Measurements from ENCODE around the gene SMC1A. TPM values are rescaled to one million over a fixed set of nuclear protein-coding genes. Genes with fewer than 3 reads are reported as not detected.

Gene SMC1A
- total RNA-seq, 1 donor from 2014 or later = 56.7 TPM

- H3K27me3 Mint-ChIP-seq (ENCODE audit: unreplicated experiment) = peaks cover 4% of the 10 kb centered on the region
- no peak overlapping the region for H3K27ac Mint-ChIP-seq (ENCODE audit: unreplicated experiment)
- TF ChIP-seq, protein P1, sequence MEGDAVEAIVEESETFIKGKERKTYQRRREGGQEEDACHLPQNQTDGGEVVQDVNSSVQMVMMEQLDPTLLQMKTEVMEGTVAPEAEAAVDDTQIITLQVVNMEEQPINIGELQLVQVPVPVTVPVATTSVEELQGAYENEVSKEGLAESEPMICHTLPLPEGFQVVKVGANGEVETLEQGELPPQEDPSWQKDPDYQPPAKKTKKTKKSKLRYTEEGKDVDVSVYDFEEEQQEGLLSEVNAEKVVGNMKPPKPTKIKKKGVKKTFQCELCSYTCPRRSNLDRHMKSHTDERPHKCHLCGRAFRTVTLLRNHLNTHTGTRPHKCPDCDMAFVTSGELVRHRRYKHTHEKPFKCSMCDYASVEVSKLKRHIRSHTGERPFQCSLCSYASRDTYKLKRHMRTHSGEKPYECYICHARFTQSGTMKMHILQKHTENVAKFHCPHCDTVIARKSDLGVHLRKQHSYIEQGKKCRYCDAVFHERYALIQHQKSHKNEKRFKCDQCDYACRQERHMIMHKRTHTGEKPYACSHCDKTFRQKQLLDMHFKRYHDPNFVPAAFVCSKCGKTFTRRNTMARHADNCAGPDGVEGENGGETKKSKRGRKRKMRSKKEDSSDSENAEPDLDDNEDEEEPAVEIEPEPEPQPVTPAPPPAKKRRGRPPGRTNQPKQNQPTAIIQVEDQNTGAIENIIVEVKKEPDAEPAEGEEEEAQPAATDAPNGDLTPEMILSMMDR (IDR thresholded peaks at IDR 0.05) = no peak
- H3K4me1 Mint-ChIP-seq (ENCODE audit: unreplicated experiment) = peaks cover 22% of the 10 kb centered on the region
- H3K9me3 Mint-ChIP-seq (ENCODE audit: unreplicated experiment) = peaks cover 16% of the 10 kb centered on the region
- DNase-seq (ENCODE audit: extremely low spot score, unreplicated experiment) = no peak
- H3K36me3 Mint-ChIP-seq (ENCODE audit: unreplicated experiment) = no peaks in the 10 kb centered on the region
- no peak overlapping the region for H3K4me3 Mint-ChIP-seq (ENCODE audit: unreplicated experiment)
Observed at GRCh38 chrX:53438174-53438831, 15.8 kb upstream of the SMC1A start.

GRCh38 chrX:53437206-53437605, 14.8 kb upstream of the SMC1A start:
- no peaks in the 10 kb centered on the region for H3K36me3 Mint-ChIP-seq (ENCODE audit: unreplicated experiment)
- TF ChIP-seq, protein P1 (IDR thresholded peaks at IDR 0.05) = no peak
- H3K4me1 Mint-ChIP-seq (ENCODE audit: unreplicated experiment) = peaks cover 23% of the 10 kb centered on the region
- no peak overlapping the region for H3K27ac Mint-ChIP-seq (ENCODE audit: unreplicated experiment)
- DNase-seq (ENCODE audit: extremely low spot score, unreplicated experiment) = no peak
- no peak overlapping the region for H3K4me3 Mint-ChIP-seq (ENCODE audit: unreplicated experiment)
- peaks cover 16% of the 10 kb centered on the region for H3K9me3 Mint-ChIP-seq (ENCODE audit: unreplicated experiment)
- peaks cover 4% of the 10 kb centered on the region for H3K27me3 Mint-ChIP-seq (ENCODE audit: unreplicated experiment)

GRCh38 chrX:53435997-53436396, 13.5 kb upstream of the SMC1A start:
- peaks cover 13% of the 10 kb centered on the region for H3K4me1 Mint-ChIP-seq (ENCODE audit: unreplicated experiment)
- no peaks in the 10 kb centered on the region for H3K36me3 Mint-ChIP-seq (ENCODE audit: unreplicated experiment)
- H3K27ac Mint-ChIP-seq (ENCODE audit: unreplicated experiment) = no peak overlapping the region
- TF ChIP-seq, protein P1 (IDR thresholded peaks at IDR 0.05) = peak; percentile 70
- DNase-seq (ENCODE audit: extremely low spot score, unreplicated experiment) = no peak
- peaks cover 4% of the 10 kb centered on the region for H3K27me3 Mint-ChIP-seq (ENCODE audit: unreplicated experiment)
- H3K9me3 Mint-ChIP-seq (ENCODE audit: unreplicated experiment) = peaks cover 16% of the 10 kb centered on the region
- no peak overlapping the region for H3K4me3 Mint-ChIP-seq (ENCODE audit: unreplicated experiment)

GRCh38 chrX:53433651-53434639, 11.5 kb upstream of the SMC1A start, which contains the start of gene HSD17B10:
TSS of gene HSD17B10 (minus strand) at chrX:53434370. CDS start at chrX:53434345, 25 bp downstream.
- Mint-ChIP-seq H3K27ac (ENCODE audit: unreplicated experiment) (peak within 1 kb of the TSS; percentile 79), H3K4me3 (ENCODE audit: unreplicated experiment) (peak within 1 kb of the TSS; percentile 94), H3K9me3 (ENCODE audit: unreplicated experiment) (peaks cover 15% of the 10 kb centered on the region), H3K4me1 (ENCODE audit: unreplicated experiment) (peaks cover 8% of the 10 kb centered on the region), H3K27me3 (ENCODE audit: unreplicated experiment) (peaks cover 4% of the 10 kb centered on the region), H3K36me3 (ENCODE audit: unreplicated experiment) (peaks cover 8% of the 10 kb centered on the region)
- TF ChIP-seq, protein P1 (IDR thresholded peaks at IDR 0.05) = no peak
- DNase-seq (ENCODE audit: extremely low spot score, unreplicated experiment) = peak; percentile 94

DNA sequence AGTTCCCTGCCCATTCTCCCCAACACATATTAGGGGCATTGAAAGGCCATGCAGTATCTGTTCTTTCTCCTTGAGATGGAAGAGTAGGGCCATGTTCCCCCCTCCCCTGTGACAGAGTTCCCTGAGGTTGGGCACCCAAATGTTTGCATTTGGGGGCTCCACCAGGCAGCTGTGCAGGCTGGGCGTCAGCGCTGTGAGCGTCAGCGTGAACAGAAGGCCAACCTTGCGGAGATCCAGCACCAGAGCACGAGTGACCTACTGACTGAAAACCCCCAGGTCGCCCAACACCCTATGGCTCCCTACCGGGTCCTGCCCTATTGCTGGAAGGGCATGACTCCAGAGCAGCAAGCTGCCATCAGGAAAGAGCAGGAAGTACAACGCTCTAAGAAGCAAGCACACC, 7.8 kb upstream of the SMC1A start:
- no peaks in the 10 kb centered on the region for H3K27me3 Mint-ChIP-seq (ENCODE audit: unreplicated experiment)
- TF ChIP-seq, protein P1 (IDR thresholded peaks at IDR 0.05) = no peak
- no peak for DNase-seq (ENCODE audit: extremely low spot score, unreplicated experiment)
- H3K4me1 Mint-ChIP-seq (ENCODE audit: unreplicated experiment) = peaks cover 8% of the 10 kb centered on the region
- peaks cover 5% of the 10 kb centered on the region for H3K9me3 Mint-ChIP-seq (ENCODE audit: unreplicated experiment)
- H3K4me3 Mint-ChIP-seq (ENCODE audit: unreplicated experiment) = no peak overlapping the region
- peaks cover 8% of the 10 kb centered on the region for H3K36me3 Mint-ChIP-seq (ENCODE audit: unreplicated experiment)
- H3K27ac Mint-ChIP-seq (ENCODE audit: unreplicated experiment) = no peak overlapping the region
